Heart right ventricle (tissue), 16 donors: ENCODE measurements around the gene PPP1CC. TPM values are rescaled to one million over a fixed set of nuclear protein-coding genes. Genes with fewer than 3 reads are reported as not detected.
A peak's percentile ranks its signal among the peaks of the same experiment; 100 is the strongest.
"Not testable (repeated sequence)": the region's sequence is repeated elsewhere in the genome, so short reads cannot be mapped to it uniquely, and the experiment has no call there.

Source experiments
- ATAC-seq, 8 donors: fragments of 200-7000 bp; cut with Tn5 transposase; one replicate each; pipeline ENCODE4 v1.9.1; 2020; ENCODE audit warnings: mild to moderate bottlenecking in 8 of 8, moderate library complexity in 8 of 8, moderate number of reproducible peaks in 1 of 8
- DNase-seq, 2 donors: peaks; one replicate each; pipeline ENCODE4 v3.0.0-alpha.2; 2020
- H3K27ac ChIP-seq, 10 donors: fragments of 200-600 bp; sonication (generic) in 2 of 10; one replicate each; pipeline versions ENCODE4 v1.5.0 to v1.8.0; 2020 to 2022; ENCODE audit warnings: mild to moderate bottlenecking in 3 of 10
- H3K27me3 ChIP-seq, 7 donors: fragments of 200-600 bp; one replicate each; pipeline ENCODE4 v1.8.0; 2021 to 2022; ENCODE audit warnings: mild to moderate bottlenecking in 2 of 7
- H3K36me3 ChIP-seq, 9 donors: fragments of 200-600 bp; sonication (generic) in 1 of 9; one replicate each; pipeline versions ENCODE4 v1.5.0 to v1.8.0; 2020 to 2022; ENCODE audit warnings: mild to moderate bottlenecking in 2 of 9
- H3K4me1 ChIP-seq, 9 donors: fragments of 200-600 bp; sonication (generic) in 1 of 9; one replicate each; pipeline versions ENCODE4 v1.5.0 to v1.8.0; 2020 to 2022; ENCODE audit warnings: mild to moderate bottlenecking in 4 of 9
- H3K4me3 ChIP-seq, 10 donors: fragments of 200-600 bp; sonication (generic) in 2 of 10; one replicate each; pipeline versions ENCODE4 v1.5.0 to v1.8.0; 2020 to 2022; ENCODE audit warnings: mild to moderate bottlenecking in 7 of 10, moderate library complexity in 2 of 10
- H3K9me3 ChIP-seq, 11 donors: fragments of 200-600 bp in 10 of 11; sonication (generic) in 2 of 11; one replicate each; pipeline versions ENCODE4 v1.5.0 to v1.8.0; 2013 to 2022; ENCODE audit warnings: mild to moderate bottlenecking in 2 of 11, control low read depth in 1 of 11, moderate library complexity in 1 of 11
- WGBS, 2 donors: extraction: QIAGEN DNeasy Blood & Tissue Kit; methylation state at CpG; one replicate each; pipeline ENCODE4 v1.1.7; 2013; ENCODE audit warnings: inconsistent platforms in 1 of 2; 5-methylcytosine and 5-hydroxymethylcytosine counted together
- intact Hi-C, 10 donors: fragments of 100-400 bp; cut with DNase I; formaldehyde crosslinking; loops; one replicate each; pipeline versions ENCODE4 v1.11.1 to v1.14.2; 2022
- polyA plus RNA-seq, 2 donors: library from polyadenylated mRNA; stranded (reverse); fragments of 200-250 nt; gene quantifications; one replicate each; pipeline ENCODE4 v1.2.3, GENCODE V29; 2013
- total RNA-seq, 10 donors: library from RNA; stranded (reverse); fragmentation: NEBNext Ultra II Directional in 3 of 10; extraction: Animal tissue kit (Norgen Biotek cat#: 25700) in 3 of 10; gene quantifications; one replicate each; pipeline versions ENCODE4 v1.2.1 to v1.2.4, GENCODE V29; 2021 to 2023
- TF ChIP-seq, protein P1 (sequence below), 9 donors: fragments of 200-600 bp; sonication (generic) in 2 of 9; IDR thresholded peaks; one replicate each; pipeline versions ENCODE4 v1.5.0 to v1.8.0; 2021 to 2022; ENCODE audit warnings: antibody characterized with exemption in 9 of 9, mild to moderate bottlenecking in 5 of 9, moderate library complexity in 1 of 9
- donor health status: Arrhythmogenic right ventricular cardiomyopathy.
- donor health status: ischemic (EF 13 %, LVEDD 7.1; RV severe dilation, severe dysfunction).
- donor health status: healthy with polysubstance abuse.
- donor health status: DM: no; HTN: yes; CAD: no.
- donor health status: DM: no; HTN: no; CAD: no.
- donor health status: ischemic (EF 25% LVEDD 6.9; RV normal size, moderate dysfunction).
- donor health status: ischemic (EF 25% LVEDD 5.7; RV mildly dilated, moderate dysfunction).
- donor health status: healthy.
- donor health status: DM: yes; HTN: yes; CAD: no.
- donor health status: Ischemic cardiomyopathy.
- donor health status: ischemic (EF 35%, LVEDD 5.7; RV mildly dilated, moderate dysfunction).
- donor health status: nonischemic (EF 11% LVEDD 7.7; RV severe dilation, severe dysfunction).
- donor health status: DM: yes; HTN: yes; CAD: no.
- donor health status: PGD.
- donor health status: ischemic (EF 29% LVEDD 5.4; RV normal size, mild dysfunction).
- donor health status: nonischemic (EF 23%, LVEDD 6.1; RV moderate dilation, normal function).

PPP1CC gene
- total and polyA plus RNA-seq, 12 donors, result 66.0 to 248 (median 134) TPM

DNA sequence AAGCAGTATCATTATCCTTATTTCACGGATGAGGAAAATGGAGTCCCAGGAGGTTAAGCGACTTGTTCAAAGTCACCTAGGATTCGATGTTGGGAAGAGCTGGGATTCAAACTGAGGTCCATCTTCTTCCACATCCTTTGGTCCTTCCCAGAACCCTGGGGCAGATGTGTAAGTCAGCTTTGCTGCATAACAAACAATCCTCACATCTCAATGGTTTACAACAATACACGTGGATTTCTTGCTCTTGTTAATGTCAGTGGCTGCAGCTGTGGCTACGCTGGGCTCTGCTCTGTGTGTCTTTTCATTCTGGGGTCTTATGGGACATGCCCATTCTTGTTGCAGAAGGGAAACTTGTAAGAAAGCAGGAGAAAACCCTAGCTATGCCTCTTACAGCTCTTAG, 26.3 kb upstream of the PPP1CC start:
- Histone ChIP-seq H3K36me3 (no peaks in the 10 kb centered on the region), H3K27ac (no peak overlapping the region), H3K4me3 (no peak overlapping the region), H3K27me3 (no peaks in the 10 kb centered on the region), H3K9me3 (peaks cover 0 to 13% (median 0%) of the 10 kb centered on the region in 11 donors), H3K4me1 (peaks cover 0 to 16% (median 0%) of the 10 kb centered on the region in 9 donors)
- ATAC-seq (no peak), DNase-seq (no peak)
- WGBS, 2 donors, result 96 to 97% methylated on average over 5 of the region's 5 CpGs
- TF ChIP-seq, protein P1, sequence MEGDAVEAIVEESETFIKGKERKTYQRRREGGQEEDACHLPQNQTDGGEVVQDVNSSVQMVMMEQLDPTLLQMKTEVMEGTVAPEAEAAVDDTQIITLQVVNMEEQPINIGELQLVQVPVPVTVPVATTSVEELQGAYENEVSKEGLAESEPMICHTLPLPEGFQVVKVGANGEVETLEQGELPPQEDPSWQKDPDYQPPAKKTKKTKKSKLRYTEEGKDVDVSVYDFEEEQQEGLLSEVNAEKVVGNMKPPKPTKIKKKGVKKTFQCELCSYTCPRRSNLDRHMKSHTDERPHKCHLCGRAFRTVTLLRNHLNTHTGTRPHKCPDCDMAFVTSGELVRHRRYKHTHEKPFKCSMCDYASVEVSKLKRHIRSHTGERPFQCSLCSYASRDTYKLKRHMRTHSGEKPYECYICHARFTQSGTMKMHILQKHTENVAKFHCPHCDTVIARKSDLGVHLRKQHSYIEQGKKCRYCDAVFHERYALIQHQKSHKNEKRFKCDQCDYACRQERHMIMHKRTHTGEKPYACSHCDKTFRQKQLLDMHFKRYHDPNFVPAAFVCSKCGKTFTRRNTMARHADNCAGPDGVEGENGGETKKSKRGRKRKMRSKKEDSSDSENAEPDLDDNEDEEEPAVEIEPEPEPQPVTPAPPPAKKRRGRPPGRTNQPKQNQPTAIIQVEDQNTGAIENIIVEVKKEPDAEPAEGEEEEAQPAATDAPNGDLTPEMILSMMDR (IDR thresholded peaks at IDR 0.05), result no peak
- intact Hi-C loops, result no loop called here

DNA sequence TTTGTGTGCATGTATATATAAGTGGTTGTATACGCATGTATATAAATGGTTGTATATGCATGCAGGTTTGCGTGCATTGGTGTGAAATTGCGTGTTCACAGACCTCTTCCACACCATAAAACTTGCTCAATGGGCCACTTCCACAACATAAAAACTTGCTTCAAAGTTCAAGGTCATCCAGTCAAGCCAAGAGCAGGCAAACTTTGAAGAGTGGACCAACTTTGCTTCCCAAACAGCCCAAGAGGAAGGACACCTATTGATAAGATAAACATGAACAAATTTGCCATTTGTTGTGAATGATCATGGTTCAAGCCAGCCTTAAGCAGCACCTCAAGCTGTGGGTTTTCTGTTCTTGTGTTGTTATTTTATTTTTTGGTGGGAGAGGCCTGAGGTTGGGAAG, 25.2 kb upstream of the PPP1CC start:
- DNase-seq (no peak), ATAC-seq (no peak)
- WGBS, 2 donors, result 95 to 100% methylated on average over 3 of the region's 3 CpGs
- Histone ChIP-seq H3K9me3 (peaks cover 0 to 13% (median 0%) of the 10 kb centered on the region in 11 donors), H3K4me3 (no peak overlapping the region), H3K36me3 (no peaks in the 10 kb centered on the region), H3K27ac (no peak overlapping the region), H3K4me1 (peaks cover 0 to 16% (median 0%) of the 10 kb centered on the region in 9 donors), H3K27me3 (no peaks in the 10 kb centered on the region)
- TF ChIP-seq, protein P1 (IDR thresholded peaks at IDR 0.05), result no peak
- intact Hi-C loops, result no loop called here

DNA sequence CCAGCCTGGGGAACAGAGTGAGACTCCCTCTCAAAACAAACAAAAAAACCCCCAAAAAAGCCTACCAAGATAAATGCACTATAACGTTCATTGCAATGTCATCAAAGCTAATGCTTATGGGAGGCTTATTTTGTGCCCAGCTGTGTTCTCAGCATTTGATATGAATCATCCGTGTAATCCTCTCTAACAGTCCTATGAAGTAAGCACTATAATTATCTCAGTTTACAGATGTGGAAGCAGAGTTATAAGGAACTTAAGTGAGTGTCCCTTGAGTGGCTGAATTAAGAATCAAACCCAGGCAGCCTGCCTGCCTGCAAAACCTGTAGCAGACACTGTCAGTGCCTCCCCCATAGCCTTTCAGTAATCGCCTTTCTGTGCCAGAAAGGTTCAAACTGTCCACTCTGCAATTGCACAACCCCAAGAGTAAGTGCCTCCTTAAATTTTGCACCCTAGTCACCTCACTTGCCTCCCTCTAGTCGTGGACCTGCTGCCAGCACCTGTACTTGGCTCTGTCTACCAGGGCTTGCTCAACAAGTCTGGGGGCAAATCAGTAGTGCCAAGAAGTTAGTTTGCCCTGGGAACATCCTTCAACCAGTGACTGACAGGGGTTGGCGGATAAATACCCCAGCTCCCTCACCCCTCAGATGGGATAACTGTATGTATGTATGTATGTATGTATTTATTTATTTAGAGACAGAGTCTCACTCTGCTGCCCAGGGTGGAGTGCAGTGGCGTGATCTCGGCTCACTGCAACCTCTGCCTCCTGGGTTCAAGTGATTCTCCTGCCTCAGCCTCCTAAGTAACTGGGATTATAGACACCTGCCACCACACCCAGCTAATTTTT, 23.8 kb upstream of the PPP1CC start:
- no peak overlapping the region for H3K4me3 ChIP-seq
- H3K27ac ChIP-seq, result no peak overlapping the region
- TF ChIP-seq, protein P1 (IDR thresholded peaks at IDR 0.05), result no peak
- ATAC-seq (peak in 1 of 8 donors; percentile 51), DNase-seq (no peak)
- intact Hi-C loops, result no loop called here
- peaks cover 0 to 1% (median 0%) of the 10 kb centered on the region in 11 donors for H3K9me3 ChIP-seq
- WGBS, 2 donors, result 64 to 77% methylated on average over 7 of the region's 7 CpGs
- H3K27me3 ChIP-seq, result no peaks in the 10 kb centered on the region
- H3K4me1 ChIP-seq, result peaks cover 0 to 7% (median 0%) of the 10 kb centered on the region in 9 donors
- H3K36me3 ChIP-seq, result no peaks in the 10 kb centered on the region

DNA sequence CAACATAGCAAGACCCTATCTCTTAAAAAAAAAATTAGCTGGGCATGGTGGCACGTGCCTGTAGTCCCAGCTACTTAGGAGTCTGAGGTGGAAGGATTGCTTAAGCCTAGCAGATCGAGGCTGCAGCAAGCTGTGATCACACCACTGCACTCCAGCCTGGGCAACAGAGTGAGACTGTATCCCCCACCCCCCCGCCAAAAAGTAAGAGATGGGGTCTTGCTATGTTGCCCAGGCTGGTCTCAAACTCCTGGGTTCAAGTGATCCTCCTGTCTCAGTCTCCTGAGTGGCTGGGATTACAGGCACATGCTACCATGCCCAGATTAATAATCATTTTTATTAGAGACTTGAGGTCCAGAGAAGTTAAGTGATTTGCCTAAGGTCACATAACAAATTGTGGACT, 22.9 kb upstream of the PPP1CC start:
- H3K9me3 ChIP-seq, H3K4me3 ChIP-seq, H3K4me1 ChIP-seq, H3K27me3 ChIP-seq, H3K36me3 ChIP-seq, DNase-seq, intact Hi-C loops, H3K27ac ChIP-seq, ATAC-seq: not testable (repeated sequence)
- WGBS, 2 donors, result 88 to 92% methylated on average over 3 of the region's 3 CpGs

DNA sequence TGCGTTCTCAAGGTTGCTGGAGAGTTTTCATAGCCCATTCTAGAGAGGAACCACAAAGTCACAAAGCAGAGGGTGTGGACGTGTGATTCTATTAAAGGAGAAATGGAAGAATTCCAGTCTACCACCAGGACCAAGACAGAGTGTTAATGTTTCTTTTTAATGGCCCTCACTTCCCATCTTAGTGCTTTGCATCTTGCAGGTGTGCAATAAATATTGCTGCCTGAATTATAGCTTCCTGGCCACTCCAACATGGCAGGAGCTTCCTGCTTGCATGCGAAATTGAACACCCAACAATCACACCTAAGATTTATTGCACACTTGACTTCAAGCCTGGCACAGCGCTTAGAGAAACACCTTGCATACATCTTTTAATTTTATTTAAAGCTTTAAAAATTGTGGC, 22.4 kb upstream of the PPP1CC start:
- no peaks in the 10 kb centered on the region for H3K27me3 ChIP-seq
- no peaks in the 10 kb centered on the region for H3K36me3 ChIP-seq
- peaks cover 0 to 7% (median 0%) of the 10 kb centered on the region in 9 donors for H3K4me1 ChIP-seq
- WGBS, 2 donors, result 75 to 83% methylated on average over 4 of the region's 4 CpGs
- no peak overlapping the region for H3K4me3 ChIP-seq
- TF ChIP-seq, protein P1 (IDR thresholded peaks at IDR 0.05), result no peak
- intact Hi-C loops, result no loop called here
- H3K27ac ChIP-seq, result no peak overlapping the region
- H3K9me3 ChIP-seq, result no peaks in the 10 kb centered on the region
- DNase-seq (no peak), ATAC-seq (no peak)
